Vagina (tissue), 2 donors: ENCODE results near the gene RAPGEF6.

ENCODE experiments used
- POLR2A ChIP-seq, 2 donors: fragments of 450-650 bp; IDR thresholded peaks; one replicate each; pipeline ENCODE4 v1.6.1; 2017; ENCODE audit warnings: antibody characterized with exemption in 2 of 2, mild to moderate bottlenecking in 2 of 2, moderate library complexity in 2 of 2
- POLR2AphosphoS5 ChIP-seq, 2 donors: sonication (generic); formaldehyde crosslinking; IDR thresholded peaks; one replicate each; pipeline ENCODE4 v1.9.0; 2017; ENCODE audit warnings: antibody characterized with exemption in 2 of 2, mild to moderate bottlenecking in 2 of 2, low read depth in 1 of 2; ENCODE audit not compliant: insufficient read depth in 1 of 2
- TF ChIP-seq, protein P1 (sequence below), 3 experiments: fragments of 450-650 bp in 2 of 3; fragments of 200-600 bp in 1 of 3; sonication (generic) in 1 of 3; IDR thresholded peaks; one replicate each; pipeline ENCODE4 v1.5.1; 2017 to 2019; ENCODE audit warnings: antibody characterized with exemption in 3 of 3, mild to moderate bottlenecking in 2 of 3, moderate library complexity in 2 of 3

DNA sequence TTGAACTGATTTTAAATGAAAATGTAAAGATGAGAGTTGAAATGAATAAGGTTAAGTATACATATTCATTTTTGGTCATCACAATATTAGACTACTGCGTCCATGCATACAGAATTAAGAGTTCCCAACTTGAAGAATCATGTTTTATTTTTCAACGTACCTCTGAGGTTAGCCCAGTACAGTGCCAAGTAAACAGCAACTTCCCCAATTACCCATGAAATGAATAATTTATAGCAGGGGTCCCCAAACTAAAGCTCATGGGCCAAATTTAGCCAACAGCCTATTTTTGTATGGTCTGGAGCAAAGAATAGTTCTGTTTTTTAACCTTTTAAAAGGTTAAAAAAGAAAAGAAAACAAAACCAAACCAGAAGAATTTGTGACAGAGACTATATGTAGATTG, 203.2 kb downstream of the RAPGEF6 start:
- TF ChIP-seq, protein P1, sequence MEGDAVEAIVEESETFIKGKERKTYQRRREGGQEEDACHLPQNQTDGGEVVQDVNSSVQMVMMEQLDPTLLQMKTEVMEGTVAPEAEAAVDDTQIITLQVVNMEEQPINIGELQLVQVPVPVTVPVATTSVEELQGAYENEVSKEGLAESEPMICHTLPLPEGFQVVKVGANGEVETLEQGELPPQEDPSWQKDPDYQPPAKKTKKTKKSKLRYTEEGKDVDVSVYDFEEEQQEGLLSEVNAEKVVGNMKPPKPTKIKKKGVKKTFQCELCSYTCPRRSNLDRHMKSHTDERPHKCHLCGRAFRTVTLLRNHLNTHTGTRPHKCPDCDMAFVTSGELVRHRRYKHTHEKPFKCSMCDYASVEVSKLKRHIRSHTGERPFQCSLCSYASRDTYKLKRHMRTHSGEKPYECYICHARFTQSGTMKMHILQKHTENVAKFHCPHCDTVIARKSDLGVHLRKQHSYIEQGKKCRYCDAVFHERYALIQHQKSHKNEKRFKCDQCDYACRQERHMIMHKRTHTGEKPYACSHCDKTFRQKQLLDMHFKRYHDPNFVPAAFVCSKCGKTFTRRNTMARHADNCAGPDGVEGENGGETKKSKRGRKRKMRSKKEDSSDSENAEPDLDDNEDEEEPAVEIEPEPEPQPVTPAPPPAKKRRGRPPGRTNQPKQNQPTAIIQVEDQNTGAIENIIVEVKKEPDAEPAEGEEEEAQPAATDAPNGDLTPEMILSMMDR (IDR thresholded peaks at IDR 0.05): no peak
- TF ChIP-seq POLR2A (IDR thresholded peaks at IDR 0.05) (no peak), POLR2AphosphoS5 (IDR thresholded peaks at IDR 0.05; ENCODE audit: insufficient read depth in 1 of 2, low read depth in 1 of 2) (no peak)
